ENCODE data around the gene HEATR1.
"Not testable (repeated sequence)": the region's sequence is repeated elsewhere in the genome, so short reads cannot be mapped to it uniquely, and the experiment has no call there.

The HEATR1 gene

DNA sequence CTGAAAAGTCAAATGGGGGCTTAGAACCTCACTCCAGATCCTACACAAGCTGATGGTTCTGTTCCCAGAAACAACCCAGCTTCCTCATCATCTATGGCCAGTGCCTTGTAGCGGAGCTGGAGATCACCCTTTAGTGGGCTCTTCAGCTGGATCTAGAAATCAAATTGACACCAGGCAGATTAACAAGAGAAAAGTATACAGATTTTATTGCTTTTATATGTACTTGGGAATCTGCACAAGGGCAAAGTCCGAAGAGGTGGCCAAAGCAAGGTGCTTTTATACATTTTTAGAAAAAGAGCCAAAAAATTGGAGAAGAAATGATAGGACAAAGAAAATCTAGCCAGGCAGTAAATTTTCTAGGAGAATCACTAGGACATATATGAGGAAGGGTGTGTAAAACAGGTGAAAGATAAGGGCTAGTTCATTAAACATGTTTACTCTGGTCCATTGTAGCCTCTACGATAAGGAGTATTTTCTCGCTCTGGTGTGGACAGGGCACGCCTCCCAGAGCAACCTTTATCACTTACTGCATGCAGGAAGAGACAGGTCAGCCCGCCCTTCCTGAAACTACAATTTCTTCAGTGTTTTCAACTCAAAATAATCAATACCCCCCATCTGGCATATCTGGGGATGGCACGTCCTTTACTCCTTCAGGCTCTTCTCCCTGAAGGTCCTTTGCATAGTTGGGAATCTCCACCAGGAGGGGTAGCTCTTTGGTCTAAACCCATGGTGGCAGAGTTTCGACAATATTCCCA lies 94.5 kb downstream of the HEATR1 start:
- DNase-seq (ENCODE audit: low spot score): no peak

DNA sequence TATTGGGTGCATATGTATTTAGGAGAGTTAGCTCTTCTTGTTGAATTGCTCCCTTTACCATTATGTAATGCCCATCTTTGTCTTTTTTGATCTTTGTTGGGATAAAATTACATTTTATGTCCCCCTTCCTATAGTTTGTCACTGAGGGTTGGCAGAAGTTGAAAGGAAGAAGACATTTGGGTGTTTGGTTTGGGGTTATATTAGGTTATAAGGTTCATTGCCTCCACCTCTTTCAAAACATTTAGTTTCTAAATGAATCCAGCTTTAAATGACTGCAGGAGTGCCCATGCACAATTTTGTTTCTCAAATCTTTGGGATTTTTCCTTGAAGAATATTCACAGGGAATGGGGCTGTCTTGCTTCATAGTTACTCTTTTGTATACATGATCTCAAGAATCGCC lies 95.1 kb downstream of the HEATR1 start:
- no peak for DNase-seq (ENCODE audit: low spot score)

DNA sequence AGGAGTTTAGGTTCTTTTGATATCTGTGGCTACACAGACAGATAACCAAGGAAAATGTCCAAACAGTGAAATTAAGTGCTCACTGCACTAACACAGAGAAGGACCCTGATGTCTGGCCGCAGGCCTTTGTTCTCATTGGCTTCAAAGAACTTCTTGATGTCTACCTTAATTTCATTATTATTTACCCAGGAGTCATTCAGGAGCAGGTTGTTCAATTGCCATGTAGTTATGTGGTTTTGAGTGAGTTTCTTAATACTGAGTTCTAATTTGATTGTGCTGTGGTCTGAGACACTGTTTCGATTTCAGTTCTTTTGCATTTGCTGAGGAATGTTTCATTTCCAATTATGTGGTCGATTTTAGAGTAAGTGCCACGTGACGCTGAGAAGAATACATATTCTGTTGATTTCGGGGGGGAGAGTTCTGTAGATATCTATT lies 95.7 kb downstream of the HEATR1 start:
- DNase-seq (ENCODE audit: low spot score): no peak

DNA sequence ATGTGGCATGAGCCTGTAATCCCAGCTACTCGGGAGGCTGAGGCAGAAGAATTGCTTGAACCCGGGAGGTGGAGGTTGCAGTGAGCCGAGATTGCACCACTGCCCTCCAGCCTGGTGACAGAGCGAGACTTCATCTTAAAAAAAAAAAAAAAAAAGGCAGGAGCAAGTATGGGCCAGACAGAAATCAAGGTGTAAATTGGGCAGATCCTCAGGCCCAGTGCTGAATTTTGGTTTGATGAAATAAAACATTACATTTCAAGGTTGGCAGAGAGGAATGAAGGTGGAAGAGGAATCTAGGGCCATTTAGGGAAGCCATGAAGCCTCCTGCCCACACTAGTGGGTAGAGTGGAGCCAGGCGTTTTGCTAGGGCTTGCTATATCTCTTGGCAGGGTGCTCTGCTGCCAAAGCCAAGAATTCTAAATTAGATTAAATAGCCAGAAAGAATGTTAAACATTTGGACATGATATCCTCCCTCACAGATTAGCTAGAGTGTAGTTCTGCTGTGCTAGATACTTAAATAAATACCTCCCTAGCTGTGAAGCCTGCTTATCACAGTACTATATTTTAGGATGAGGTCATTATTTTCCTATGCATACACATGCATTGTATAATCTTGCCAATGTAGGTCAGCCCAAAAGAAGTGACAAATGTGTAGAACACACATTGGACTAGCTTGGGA lies 97.2 kb downstream of the HEATR1 start:
- DNase-seq (ENCODE audit: low spot score): no peak

DNA sequence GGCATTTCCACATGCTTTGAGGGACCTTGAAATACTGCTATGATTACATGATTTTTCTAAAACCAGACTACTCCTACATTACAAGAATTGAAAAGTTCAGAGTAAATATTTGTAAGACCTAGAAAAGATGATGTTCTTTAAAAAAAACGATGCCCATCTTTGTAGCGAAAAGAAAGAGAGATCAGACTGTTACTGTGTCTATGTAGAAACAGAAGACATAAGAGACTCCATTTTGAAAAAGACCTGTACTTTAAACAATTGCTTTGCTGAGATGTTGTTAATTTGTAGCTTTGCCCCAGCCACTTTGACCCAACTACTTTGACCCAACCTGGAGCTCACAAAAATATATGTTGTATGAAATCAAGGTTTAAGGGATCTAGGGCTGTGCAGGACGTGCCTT lies 100.0 kb downstream of the HEATR1 start:
- not testable (repeated sequence) for DNase-seq (ENCODE audit: low spot score)

DNA sequence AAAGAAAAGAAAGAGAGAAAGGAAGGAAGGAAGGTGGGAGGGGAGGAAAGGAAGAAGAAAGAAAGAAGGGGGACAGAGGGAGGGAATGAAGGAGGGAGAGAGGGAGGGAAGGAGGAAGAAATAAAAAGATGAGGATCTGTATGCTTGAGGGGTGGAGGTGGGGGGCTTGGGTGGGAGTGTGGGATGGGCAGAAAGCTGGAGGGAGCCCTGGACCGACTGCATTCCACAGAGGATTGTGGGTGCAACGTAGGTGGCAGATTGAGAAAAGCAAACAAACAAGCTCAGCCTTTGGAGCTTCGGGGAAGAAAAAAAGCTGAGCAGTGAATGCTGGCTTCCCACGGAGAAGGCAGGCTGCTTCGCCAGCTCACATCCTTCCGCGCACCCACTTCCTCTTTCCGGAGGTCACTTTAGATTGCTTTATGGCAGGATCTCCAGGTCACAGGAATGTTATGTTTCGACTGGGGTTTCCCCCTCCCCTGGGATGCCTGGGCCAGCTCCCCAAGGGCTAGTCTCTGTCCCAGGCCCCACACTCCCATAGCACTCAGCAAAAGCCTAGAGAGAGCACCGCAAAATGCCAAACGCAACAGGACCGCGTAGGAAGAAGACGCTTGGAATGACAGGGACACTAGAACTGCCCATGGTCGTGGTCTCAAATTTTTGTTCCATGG lies 101.2 kb downstream of the HEATR1 start:
- DNase-seq (ENCODE audit: low spot score): peak; percentile 86

DNA sequence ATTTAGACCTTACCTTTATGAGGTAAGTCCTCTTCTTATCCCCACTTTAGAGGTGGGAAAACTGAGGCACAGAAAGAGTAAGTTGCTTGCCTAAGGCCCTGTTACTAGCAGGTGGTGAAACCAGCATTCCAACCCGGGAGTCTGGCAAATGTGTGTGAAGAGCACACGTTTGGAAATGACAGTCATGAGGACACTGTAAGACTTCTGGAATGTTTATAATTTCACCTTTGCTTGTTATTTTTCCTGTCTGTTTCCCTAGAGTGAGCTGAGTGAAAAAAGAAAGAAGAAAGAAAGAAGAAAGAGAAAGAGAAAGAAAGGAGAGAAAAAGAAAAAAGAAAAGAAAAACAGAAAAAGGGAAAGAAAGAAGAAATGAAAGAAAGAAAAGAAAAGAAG lies 101.7 kb downstream of the HEATR1 start:
- peak; percentile 64 for DNase-seq (ENCODE audit: low spot score)

DNA sequence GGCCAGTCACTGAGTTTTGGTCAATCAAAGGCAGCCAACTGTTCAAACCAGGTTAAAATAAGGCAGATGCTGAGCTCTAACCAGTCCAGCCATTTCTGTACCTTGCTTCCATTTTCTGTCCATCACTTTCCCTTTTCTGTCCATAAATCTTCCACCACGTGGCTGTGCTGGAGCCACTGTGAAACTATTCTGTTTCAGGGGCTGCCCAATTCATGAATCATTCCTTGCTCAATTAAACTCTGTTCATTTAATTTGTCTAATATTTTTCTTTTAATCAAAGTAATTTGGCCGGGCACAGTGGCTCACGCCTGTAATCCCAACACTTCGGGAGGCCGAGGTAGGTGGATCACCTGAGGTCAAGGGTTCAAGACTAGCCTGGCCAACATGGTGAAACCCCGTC lies 103.2 kb downstream of the HEATR1 start:
- DNase-seq (ENCODE audit: low spot score): no peak
